ENCODE measurements around the gene PALM3.

Gene PALM3

GRCh38 chr19:14058182-14059092 lies 3.4 kb downstream of the PALM3 start:
- Histone ChIP-seq H3K4me3 (ENCODE audit: low read depth, low read length, poor library complexity, severe bottlenecking) (no peak overlapping the region), H3K9me3 (ENCODE audit: low read length) (no peaks in the 10 kb centered on the region), H3K36me3 (ENCODE audit: insufficient read depth, low read length) (no peaks in the 10 kb centered on the region), H3K9me2 (ENCODE audit: low read depth, low read length) (no peaks in the 10 kb centered on the region), H3K9ac (ENCODE audit: low read length) (no peak overlapping the region), H3K4me2 (ENCODE audit: low read length) (no peak overlapping the region), H2AFZ (ENCODE audit: low read length) (no peak overlapping the region), H3F3A (ENCODE audit: insufficient read depth, low read length) (no peaks in the 10 kb centered on the region), H3K27me3 (ENCODE audit: insufficient read depth, low read length) (peaks cover 5% of the 10 kb centered on the region; the same call in 1 of the 2 replicates), H3K79me2 (ENCODE audit: insufficient read depth, low read length) (no peaks in the 10 kb centered on the region), H4K20me1 (ENCODE audit: insufficient read depth, low read length) (no peaks in the 10 kb centered on the region), H3K27ac (ENCODE audit: low read depth, low read length, poor library complexity, severe bottlenecking) (no peak overlapping the region), H3K4me1 (ENCODE audit: insufficient read depth, low read length, severe bottlenecking) (no peaks in the 10 kb centered on the region)
- no peak for TF ChIP-seq EZH2 (IDR thresholded peaks at IDR 0.05; ENCODE audit: borderline replicate concordance, low read length)
- no peak for TF ChIP-seq CTCF (IDR thresholded peaks at IDR 0.05; ENCODE audit: low read length)

GRCh38 chr19:14056741-14057356 lies 5.0 kb downstream of the PALM3 start:
- Histone ChIP-seq H4K20me1 (ENCODE audit: insufficient read depth, low read length) (no peaks in the 10 kb centered on the region), H3K79me2 (ENCODE audit: insufficient read depth, low read length) (no peaks in the 10 kb centered on the region), H3K4me1 (ENCODE audit: insufficient read depth, low read length, severe bottlenecking) (no peaks in the 10 kb centered on the region), H3K27ac (ENCODE audit: low read depth, low read length, poor library complexity, severe bottlenecking) (no peak overlapping the region), H3K9me3 (ENCODE audit: low read length) (no peaks in the 10 kb centered on the region), H3K4me2 (ENCODE audit: low read length) (no peak overlapping the region), H2AFZ (ENCODE audit: low read length) (no peak overlapping the region), H3K4me3 (ENCODE audit: low read depth, low read length, poor library complexity, severe bottlenecking) (no peak overlapping the region), H3K9ac (ENCODE audit: low read length) (no peak overlapping the region), H3K36me3 (ENCODE audit: insufficient read depth, low read length) (no peaks in the 10 kb centered on the region), H3F3A (ENCODE audit: insufficient read depth, low read length) (no peaks in the 10 kb centered on the region), H3K9me2 (ENCODE audit: low read depth, low read length) (no peaks in the 10 kb centered on the region), H3K27me3 (ENCODE audit: insufficient read depth, low read length) (peaks cover 5% of the 10 kb centered on the region; the same call in 1 of the 2 replicates)
- TF ChIP-seq CTCF (IDR thresholded peaks at IDR 0.05; ENCODE audit: low read length) (no peak), EZH2 (IDR thresholded peaks at IDR 0.05; ENCODE audit: borderline replicate concordance, low read length) (no peak)

- no peaks in the 10 kb centered on the region for H3K9me2 ChIP-seq (ENCODE audit: low read depth, low read length)
- no peak overlapping the region for H3K9ac ChIP-seq (ENCODE audit: low read length)
- peaks cover 5% of the 10 kb centered on the region; the same call in 1 of the 2 replicates for H3K27me3 ChIP-seq (ENCODE audit: insufficient read depth, low read length)
- no peak overlapping the region for H2AFZ ChIP-seq (ENCODE audit: low read length)
- H3K9me3 ChIP-seq (ENCODE audit: low read length), result no peaks in the 10 kb centered on the region
- no peaks in the 10 kb centered on the region for H3F3A ChIP-seq (ENCODE audit: insufficient read depth, low read length)
- no peaks in the 10 kb centered on the region for H3K4me1 ChIP-seq (ENCODE audit: insufficient read depth, low read length, severe bottlenecking)
- H4K20me1 ChIP-seq (ENCODE audit: insufficient read depth, low read length), result no peaks in the 10 kb centered on the region
- H3K4me3 ChIP-seq (ENCODE audit: low read depth, low read length, poor library complexity, severe bottlenecking), result no peak overlapping the region
- H3K27ac ChIP-seq (ENCODE audit: low read depth, low read length, poor library complexity, severe bottlenecking), result no peak overlapping the region
- TF ChIP-seq EZH2 (IDR thresholded peaks at IDR 0.05; ENCODE audit: borderline replicate concordance, low read length) (no peak), CTCF (IDR thresholded peaks at IDR 0.05; ENCODE audit: low read length) (no peak)
- H3K79me2 ChIP-seq (ENCODE audit: insufficient read depth, low read length), result no peaks in the 10 kb centered on the region
- no peak overlapping the region for H3K4me2 ChIP-seq (ENCODE audit: low read length)
- no peaks in the 10 kb centered on the region for H3K36me3 ChIP-seq (ENCODE audit: insufficient read depth, low read length)
Measured at GRCh38 chr19:14056069-14056666, 5.7 kb downstream of the PALM3 start.

All from OCI-LY1 (cell line).